Urothelium cell line (cell line): Measurements from ENCODE around the gene PDX1.

ENCODE experiments used
- DNase-seq: peaks from one replicate; pipeline ENCODE4 v3.0.0; 2011; ENCODE audit warnings: low spot score, mixed read lengths
- FAIRE-seq: peaks from 2 replicates; lab custom pipeline; 2011; peaks lifted over from hg19 to GRCh38; lab: Jason Lieb, UNC

Gene PDX1

DNA sequence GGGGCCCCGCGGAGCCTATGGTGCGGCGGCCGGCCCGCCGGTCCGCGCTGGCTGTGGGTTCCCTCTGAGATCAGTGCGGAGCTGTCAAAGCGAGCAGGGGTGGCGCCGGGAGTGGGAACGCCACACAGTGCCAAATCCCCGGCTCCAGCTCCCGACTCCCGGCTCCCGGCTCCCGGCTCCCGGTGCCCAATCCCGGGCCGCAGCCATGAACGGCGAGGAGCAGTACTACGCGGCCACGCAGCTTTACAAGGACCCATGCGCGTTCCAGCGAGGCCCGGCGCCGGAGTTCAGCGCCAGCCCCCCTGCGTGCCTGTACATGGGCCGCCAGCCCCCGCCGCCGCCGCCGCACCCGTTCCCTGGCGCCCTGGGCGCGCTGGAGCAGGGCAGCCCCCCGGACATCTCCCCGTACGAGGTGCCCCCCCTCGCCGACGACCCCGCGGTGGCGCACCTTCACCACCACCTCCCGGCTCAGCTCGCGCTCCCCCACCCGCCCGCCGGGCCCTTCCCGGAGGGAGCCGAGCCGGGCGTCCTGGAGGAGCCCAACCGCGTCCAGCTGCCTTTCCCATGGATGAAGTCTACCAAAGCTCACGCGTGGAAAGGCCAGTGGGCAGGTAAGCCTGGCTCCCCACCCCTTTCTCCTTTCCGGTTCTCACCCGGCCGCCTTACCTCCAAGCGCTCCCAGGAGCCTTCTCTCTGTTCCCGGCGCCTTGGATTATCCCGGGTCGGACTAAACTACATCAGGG is at the start of gene PDX1:
Gene PDX1 (plus strand): TSS at position 67 of the 743 bp plus-strand sequence. CDS start 139 bp downstream, at position 206.
- DNase-seq (peak; percentile 84), FAIRE-seq (no peak)

DNA sequence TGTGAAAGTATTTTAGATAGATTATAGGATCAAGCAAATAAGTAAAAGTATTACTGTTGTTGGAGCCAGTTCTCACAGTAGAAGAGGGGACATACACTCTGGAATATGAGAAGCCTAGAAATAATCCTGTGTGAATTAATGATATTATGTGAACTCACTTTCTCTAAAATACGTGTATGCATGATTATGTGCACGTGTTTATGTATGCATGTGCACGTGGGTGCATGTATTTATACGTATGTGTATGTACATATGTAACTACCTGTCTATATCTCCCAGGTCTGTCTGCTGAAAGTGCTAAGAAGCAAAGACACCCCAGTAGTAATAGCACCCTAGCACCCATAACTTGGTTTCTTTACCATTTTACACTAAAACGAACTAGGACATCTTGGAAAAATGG is 41.5 kb upstream of the PDX1 start:
- DNase-seq (no peak), FAIRE-seq (no peak)

DNA sequence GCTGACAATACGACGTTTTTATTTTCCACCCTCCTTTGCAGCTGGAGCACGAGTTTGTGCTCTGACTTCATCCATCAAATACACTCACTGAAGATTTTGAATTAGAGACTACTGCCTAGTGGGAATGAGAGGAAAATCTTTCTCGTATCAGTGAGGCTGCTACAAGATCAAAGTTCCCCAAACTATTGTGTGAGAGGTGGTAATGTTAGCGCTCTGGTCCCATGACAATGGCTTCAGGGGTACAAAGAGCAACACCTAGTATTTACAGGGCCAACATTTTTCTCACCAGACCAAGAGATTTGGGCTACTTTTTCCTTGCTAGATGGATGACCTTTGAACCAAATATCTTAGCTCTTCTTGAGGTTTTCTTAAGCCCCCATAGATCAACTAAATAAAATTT is 30.3 kb upstream of the PDX1 start:
- DNase-seq (no peak), FAIRE-seq (no peak)

DNA sequence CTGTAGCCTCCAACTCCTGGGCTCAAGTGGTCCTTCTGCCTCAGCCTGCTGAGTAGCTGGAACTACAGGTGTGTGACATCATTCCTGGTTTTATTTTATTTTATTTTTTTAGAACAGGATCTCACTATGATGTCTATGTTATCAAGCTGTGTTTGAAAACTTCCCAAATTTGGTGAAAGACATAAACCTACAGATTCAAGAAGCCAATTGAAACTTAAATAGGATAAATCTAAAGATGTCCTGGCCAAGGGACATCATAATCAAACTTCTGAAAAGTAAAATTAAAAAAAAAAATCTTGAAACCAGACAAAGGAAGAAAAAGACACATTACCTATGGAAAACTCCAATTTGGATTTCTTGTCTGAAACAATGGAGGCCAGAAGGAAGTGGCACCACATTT is 23.1 kb upstream of the PDX1 start:
- no peak for FAIRE-seq

DNA sequence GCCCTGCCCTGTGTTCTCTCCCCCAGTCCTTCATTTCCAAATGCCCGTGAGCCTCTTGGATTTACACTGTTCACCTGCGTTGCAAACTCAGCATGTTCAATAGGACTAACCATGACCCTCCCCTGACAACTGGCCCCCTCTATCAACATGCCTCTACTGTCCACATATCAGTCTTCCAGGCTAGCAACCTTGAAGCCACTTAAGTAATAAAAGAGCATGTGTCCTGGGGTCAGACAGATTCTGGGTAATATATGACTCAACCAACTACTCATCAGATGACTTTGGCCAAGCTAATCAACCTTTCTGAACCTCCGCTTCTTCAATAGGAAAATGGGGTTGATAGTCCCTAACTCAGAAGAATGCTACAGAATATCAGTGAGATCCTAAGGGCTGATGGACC is 15.1 kb upstream of the PDX1 start:
- DNase-seq (no peak), FAIRE-seq (no peak)

More for the DNA sequence above, 23.1 kb upstream of the PDX1 start:
- no peak for DNase-seq

DNA sequence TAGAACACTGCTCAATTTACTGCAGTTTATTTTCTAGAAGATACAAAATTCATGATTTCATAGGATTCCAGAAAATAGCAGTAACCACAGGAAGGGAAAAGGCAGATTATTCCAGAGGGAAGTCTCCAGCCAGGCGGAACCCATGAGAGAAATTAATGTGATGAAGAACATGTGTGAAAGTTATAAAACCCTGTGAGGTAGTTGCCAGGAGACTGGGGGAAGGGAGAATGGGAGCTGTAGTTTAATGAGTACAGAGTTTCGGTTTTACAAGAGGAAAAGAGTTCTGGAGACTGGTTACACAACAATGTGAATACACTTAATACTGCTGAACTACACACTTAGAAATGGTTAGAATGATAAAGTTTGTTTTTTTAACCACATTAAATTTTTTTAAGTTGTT is 14.2 kb upstream of the PDX1 start:
- DNase-seq (no peak), FAIRE-seq (no peak)

DNA sequence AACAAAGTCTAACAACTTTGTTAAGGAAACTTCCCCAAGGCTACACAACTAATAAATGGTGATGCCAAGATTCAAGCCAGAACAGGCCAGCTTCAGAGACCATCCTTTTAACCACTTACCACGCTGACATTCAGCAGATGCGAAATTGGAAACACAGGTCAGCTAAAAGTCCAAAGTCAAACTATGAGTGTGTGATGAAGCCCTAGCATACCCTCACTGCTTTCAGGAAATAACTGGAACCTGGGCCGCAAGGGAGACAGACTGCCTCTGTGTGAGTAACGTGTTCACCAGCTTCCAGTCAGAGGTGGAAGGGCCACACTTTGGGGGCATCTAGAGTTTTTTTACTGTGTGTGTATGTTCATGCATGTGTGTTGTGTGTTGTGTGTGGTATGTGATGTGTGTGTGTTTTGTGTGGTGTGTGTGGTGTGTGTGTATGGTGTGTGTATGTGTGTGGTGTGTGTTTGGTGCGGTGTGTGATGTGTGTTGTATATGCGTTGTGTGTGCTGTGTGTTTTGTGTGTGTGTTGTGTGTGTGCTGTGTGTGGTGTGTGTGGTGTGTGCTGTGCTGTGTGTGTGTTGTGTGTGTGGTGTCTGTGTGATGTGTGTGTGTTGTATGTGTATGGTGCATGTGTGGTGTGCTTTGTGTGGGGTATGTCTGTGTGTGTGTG is 12.5 kb upstream of the PDX1 start:
- DNase-seq: no peak
- FAIRE-seq: peak; percentile 95

DNA sequence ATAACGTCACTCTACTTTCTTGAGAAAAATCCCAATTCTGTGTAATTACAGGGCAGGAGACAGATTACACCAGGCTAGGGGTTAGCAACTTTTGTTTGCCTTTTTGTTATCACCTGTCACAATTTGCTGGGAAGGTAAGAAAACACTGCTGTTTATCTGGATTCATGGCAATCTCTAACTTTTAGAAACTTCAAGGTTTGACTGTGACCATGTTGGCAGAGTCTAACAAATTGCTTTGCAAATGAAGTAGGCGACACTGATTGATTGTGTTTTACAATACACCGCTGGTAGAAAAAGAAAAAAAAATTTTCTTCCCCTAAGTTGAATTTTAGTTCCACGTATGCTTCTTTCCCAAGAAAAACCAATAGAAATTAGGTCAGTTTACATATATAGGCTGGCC is 10.4 kb upstream of the PDX1 start:
- DNase-seq (no peak), FAIRE-seq (no peak)

DNA sequence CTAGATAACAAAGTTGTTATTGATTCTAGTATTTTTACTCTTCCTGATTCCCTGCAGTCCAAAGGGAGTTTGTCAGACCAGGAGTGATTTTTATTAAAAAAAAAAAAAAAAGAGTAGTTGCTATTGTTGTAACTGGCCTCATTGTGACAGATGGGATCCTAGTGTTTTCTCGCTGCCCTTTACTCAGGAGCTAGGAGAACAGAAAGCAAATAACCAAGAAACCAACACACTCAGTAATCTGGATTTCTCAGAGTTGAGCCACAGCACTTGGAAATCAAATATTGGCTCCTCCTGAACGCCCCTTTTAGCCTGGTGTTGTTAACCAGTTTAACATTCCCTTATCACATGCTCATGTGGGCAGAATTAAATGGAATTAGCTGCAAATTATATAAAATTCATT is 8.3 kb upstream of the PDX1 start:
- FAIRE-seq: no peak
- no peak for DNase-seq

DNA sequence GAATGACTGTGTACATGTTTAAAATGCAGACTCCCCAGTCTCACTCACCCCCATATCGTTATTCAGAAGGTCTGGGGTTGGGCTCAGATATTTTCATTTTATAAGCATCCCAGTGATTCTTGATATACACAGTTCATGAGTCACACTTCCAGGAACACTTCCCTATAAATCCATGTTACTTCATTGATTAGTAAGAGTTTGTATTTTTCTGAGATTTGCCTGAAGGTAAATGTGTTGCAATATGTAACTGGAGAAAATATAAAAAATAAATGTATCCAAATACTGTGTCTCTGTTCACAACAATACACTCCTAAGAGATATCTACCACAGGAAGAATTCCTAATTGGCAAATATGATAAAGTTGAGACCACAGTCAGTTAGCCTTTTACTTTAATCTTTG is 6.6 kb upstream of the PDX1 start:
- no peak for FAIRE-seq
- no peak for DNase-seq

DNA sequence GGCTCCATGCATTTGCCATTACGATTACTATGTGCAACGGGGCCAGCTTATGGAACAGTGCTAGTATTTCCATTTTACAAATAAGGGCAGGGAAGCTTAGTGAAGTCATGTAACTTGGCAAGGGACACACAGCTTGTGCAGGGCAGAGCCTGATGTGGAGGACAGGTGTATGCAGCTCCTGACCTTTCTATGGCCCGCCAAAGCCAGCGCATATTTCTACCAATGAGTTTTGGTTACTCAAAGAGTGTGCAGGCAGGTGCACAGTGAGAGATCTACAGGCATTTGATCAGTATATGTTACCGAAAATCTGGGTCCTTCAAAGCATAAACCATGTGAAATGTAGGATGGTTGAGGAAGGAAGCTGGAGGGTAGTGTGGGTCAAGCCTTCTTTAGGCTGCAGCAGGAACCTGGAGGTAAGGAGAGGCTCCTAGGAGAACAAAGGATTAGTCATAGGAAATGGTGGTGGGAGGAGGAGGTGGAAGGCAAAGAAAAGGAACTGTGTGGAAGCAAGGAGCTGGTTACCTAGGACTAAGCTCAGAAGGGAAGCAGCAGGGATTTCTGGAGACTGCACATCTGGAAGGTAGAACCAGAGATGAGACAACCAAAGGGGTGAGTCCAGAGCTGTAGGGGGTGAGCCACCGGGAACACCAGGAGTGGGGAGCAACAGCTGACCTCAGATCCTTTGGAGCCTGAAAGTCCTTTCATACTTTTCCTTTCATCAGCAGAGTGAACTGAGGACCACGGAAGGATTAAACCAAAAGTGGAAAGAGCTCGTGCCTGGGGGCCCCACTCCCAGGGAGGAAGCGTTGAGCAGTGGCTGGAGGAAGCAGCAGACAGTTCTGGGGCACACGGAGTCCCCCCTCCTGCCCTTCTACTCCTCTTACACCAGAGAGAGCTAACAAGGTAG is 4.2 kb upstream of the PDX1 start:
- DNase-seq (peak; percentile 36), FAIRE-seq (no peak)

DNA sequence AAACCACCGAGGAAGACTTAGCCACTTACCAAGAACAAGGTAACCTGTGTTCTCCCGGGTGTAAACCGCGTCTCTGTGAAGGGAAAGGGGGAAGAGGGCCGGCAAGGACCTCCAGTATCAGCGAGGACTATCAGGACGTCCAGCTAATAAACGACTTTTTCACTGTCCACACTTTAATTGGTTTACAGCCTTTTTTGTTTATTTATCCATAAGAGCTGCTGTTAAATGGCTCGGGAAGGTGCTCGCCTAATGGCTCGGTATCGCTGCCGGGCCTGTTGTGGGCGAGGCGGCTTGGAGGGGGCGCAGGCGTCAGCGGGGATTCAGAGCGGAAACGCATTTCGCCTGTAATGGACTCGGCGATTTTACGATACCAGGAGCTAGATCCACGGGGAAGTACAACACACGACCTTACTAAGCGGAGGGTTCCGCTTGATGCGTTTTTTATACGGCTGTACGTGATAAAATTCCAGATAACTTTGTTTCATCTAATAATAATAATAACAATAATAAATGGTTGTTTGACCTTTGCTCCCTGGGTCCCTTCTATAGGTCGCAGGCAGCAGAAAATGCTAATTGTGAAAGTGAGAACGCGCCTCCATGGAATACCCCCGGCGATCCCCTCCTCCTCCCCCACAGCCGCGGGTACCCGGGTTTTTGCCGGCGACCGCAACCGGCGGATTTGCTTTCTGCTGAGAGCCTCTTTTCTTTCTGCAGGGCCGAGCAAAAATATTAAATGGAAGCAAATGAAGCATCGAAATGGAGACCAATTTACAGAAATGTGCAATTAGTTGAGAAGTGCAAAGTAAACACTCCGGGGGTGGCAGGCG is 2.5 kb upstream of the PDX1 start:
- DNase-seq (no peak), FAIRE-seq (no peak)

DNA sequence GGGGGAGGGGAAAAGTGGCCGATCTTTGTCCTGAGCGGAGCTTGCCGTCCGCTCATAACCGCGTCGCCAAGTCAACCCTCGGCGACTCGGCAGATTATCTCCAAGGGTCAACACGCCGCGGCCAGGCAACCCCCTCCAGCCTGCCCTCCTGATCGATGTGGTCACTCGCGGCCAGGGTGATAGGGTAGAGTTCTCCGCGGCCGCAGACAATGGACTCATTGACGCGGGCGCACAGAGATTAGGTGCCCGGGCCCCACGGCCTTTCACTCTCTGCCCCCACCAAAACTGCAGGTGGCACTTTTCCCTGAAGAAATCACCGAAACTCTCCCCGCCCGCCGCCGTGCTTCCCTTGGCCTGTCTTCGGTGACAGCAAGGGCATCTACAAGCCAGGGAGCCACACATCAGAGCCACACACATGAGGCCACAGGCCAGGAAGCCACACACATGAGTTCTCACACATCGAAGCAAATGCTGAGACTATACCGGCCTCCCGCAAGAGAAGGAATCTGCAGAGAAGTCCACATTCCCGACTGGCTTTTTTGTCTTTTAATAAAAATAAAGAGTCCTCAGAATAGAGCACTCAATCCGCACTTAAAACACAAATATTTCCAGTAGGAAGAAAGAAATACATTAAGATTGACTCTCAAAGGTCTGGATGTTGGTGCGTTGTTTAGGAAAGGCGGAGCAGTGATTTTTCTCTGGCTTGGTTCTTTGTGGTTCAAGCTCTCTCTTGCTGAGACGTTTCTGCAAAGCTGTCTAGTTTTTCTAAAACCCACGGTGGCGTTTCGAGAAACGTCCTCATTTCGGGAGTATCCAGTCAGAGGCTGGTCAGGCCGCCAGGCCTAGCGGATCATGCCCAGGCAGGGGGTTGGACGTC is 1.5 kb upstream of the PDX1 start:
- no peak for FAIRE-seq

DNA sequence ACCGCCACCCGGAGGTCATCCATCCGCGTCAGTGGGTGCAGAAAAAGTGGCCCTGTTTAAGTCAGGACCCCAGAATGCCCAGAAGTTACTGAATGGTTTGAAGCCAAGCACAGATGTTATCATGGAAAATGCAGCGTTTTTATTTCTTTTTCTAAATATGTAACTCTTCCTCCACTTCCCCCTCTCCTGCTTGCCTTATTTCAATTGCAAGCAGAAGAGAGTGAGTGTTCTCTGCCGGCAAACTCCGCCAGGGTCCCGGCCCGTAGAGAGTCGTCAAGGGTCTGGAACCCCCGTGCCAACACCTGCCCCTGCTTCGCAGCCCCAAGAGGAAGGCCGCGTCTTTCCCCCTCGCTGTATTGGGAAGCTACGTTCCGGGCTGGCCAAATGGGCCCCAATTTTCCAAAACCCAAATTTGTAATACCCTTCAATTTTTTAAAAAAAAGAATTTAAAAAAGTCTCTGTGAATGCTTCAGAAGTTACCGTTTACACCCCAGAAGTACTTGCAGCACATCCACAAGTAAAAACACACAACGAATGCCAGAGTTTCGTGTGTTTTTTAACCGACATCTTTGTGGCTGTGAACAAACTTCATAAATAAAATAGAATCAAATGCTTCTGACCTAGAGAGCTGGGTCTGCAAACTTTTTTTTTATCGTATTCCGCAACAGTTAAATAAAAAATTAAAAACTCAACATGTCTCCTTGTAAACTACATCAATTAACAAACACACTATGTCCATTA is 712 bp upstream of the PDX1 start:
- FAIRE-seq: no peak
- no peak for DNase-seq

More for the DNA sequence above, 1.5 kb upstream of the PDX1 start:
- DNase-seq: no peak

DNA sequence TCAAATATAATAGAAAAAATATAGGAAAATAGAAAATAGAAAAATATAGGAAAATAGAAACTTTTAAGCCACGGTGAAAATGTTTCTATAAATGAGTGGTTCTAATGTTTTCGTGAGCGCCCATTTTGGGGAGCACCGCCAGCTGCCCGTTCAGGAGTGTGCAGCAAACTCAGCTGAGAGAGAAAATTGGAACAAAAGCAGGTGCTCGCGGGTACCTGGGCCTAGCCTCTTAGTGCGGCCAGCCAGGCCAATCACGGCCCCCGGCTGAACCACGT is 204 bp upstream of the PDX1 start:
- FAIRE-seq (no peak), DNase-seq (no peak)

DNA sequence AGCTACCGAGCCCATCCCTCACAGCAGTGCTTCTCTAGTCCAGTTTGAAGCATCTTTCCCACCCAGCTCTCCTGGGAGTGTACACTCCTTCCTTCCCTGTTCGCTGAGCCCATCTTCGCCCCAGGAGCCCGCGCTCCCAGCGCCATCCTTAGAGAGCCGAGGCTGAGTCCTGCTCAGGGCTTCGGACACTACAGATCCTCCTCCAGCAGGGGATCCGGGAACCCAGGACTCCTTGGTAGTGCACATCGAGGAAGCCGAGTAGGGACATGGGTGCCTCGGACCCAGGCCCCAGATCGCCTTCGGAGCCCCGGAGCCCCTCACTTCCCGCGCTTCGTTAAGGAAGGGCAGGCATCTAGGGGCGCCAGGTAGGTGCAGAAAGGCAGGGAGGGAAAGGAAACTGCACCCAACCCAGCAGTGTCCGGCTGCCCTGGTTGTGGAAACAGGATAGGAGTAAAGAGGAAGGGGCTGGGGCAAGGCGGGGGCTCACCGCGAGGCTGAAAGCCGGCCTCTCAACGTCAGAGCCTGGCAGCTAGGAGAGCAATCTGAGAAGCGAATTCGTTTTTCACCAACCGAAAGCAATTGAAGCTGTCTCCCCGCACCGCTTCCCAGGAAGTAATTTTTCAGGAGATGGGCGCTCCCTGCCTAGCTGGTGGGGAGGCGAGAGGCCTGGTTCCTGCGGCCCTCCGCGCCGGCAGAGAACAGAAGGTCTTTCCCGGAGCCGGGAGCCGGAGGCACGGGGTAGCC is 1.0 kb downstream of the PDX1 start:
- FAIRE-seq: no peak
- peak; percentile 11 for DNase-seq

DNA sequence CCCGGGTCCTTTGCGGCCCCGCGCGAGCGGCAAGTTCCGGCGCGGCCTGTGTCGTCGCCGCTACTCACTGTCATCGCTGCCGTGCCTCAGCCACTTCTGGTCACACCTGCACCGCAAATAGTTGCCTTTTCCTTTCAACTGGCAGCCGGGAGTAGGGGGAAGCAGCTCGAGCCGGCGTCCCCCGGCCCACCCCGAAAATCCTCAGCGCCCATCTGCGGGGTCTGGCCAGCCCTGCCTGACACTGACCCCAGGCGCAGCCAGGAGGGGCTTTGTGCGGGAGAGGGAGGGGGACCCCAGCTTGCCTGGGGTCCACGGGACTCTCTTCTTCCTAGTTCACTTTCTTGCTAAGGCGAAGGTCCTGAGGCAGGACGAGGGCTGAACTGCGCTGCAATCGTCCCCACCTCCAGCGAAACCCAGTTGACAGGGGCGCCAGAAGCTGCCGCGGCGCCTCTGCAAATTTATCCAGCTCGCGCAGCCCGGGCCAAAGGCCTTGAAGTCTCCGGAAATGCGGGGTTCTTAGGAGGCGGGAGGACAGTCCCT is 1.7 kb downstream of the PDX1 start:
- no peak for FAIRE-seq

More for the DNA sequence above, 1.7 kb downstream of the PDX1 start:
- no peak for DNase-seq
